Esophagus squamous epithelium (tissue), 5 donors: ENCODE data around the gene PCDHGA1. TPM values are rescaled to one million over a fixed set of nuclear protein-coding genes. Genes with fewer than 3 reads are reported as not detected.
"Not testable (repeated sequence)": the region's sequence is repeated elsewhere in the genome, so short reads cannot be mapped to it uniquely, and the experiment has no call there.

Experiments used
- DNase-seq: peaks from one replicate; lab custom pipeline; 2025; lab: John Stamatoyannopoulos, UW
- H3K27ac ChIP-seq, 4 donors: fragments of 200-600 bp; sonication (generic); one replicate each; pipeline ENCODE4 v1.5.1; 2016 to 2019; ENCODE audit warnings: mild to moderate bottlenecking in 1 of 4
- H3K27me3 ChIP-seq, 4 donors: fragments of 200-600 bp; sonication (generic); 1 replicate in 3 of 4; 2 replicates in 1 of 4; pipeline versions ENCODE4 v1.5.1 to v1.6.0; 2017 to 2021; ENCODE audit warnings: antibody characterized with exemption in 1 of 4
- H3K36me3 ChIP-seq, 3 donors: fragments of 200-600 bp; sonication (generic); one replicate each; pipeline ENCODE4 v1.5.1; 2016 to 2019
- H3K4me1 ChIP-seq, 3 donors: fragments of 200-600 bp; sonication (generic); one replicate each; pipeline ENCODE4 v1.5.1; 2017 to 2019
- H3K4me3 ChIP-seq, 4 donors: fragments of 200-600 bp; sonication (generic); 1 replicate in 3 of 4; 2 replicates in 1 of 4; pipeline ENCODE4 v1.5.1; 2016 to 2019; ENCODE audit warnings: mild to moderate bottlenecking in 2 of 4, moderate library complexity in 1 of 4
- H3K9me3 ChIP-seq, 3 donors: fragments of 200-600 bp; sonication (generic); one replicate each; pipeline ENCODE4 v1.5.1; 2016 to 2019
- CTCF ChIP-seq, 6 experiments: fragments of 450-650 bp in 4 of 6; fragments of 200-600 bp in 2 of 6; sonication (generic) in 2 of 6; IDR thresholded peaks; one replicate each; pipeline ENCODE4 v1.5.1; 2016 to 2019; ENCODE audit warnings: antibody characterized with exemption in 6 of 6, mild to moderate bottlenecking in 4 of 6, moderate library complexity in 4 of 6
- POLR2A ChIP-seq, 4 donors: fragments of 450-650 bp; IDR thresholded peaks; one replicate each; pipeline ENCODE4 v1.6.1; 2017; ENCODE audit warnings: antibody characterized with exemption in 4 of 4, mild to moderate bottlenecking in 4 of 4, moderate library complexity in 3 of 4
- WGBS, 2 donors: methylation state at CpG; one replicate each; pipeline ENCODE4 v1.1.5; 2018; 5-methylcytosine and 5-hydroxymethylcytosine counted together
- intact Hi-C: fragments of 100-400 bp; cut with DNase I; formaldehyde crosslinking; loops from one replicate; pipeline ENCODE4 v1.15.0; 2022
- total RNA-seq, 4 donors: library from RNA; depleted of rRNA; stranded (reverse); fragments of >200 nt; gene quantifications; one replicate each; pipeline ENCODE4 v1.1.0, GENCODE V29; 2016
- donor health status: DM: yes; HTN: yes; CAD: no.

The PCDHGA1 gene
- total RNA-seq, 4 donors from 2014 or later = 0.19 to 0.66 (median 0.34) TPM

- peak overlapping the region in 1 of 4 donors; percentile 49 for H3K4me3 ChIP-seq
- TF ChIP-seq POLR2A (IDR thresholded peaks at IDR 0.05) (no peak), CTCF (IDR thresholded peaks at IDR 0.05) (no peak)
- H3K36me3 ChIP-seq = no peaks in the 10 kb centered on the region
- no peak for DNase-seq
- H3K9me3 ChIP-seq = peaks cover 0 to 97% (median 85%) of the 10 kb centered on the region in 3 donors
- H3K27ac ChIP-seq = no peak overlapping the region
- H3K27me3 ChIP-seq = peaks cover 0 to 23% (median 0%) of the 10 kb centered on the region in 4 donors
- 72 to 73% methylated on average over 14 of the region's 14 CpGs for WGBS, 2 donors
- no peaks in the 10 kb centered on the region for H3K4me1 ChIP-seq
- intact Hi-C loops = no loop called here
These were observed 44.3 kb downstream of the PCDHGA1 start for GRCh38 chr5:141374627-141375026.

- peaks cover 0 to 93% (median 76%) of the 10 kb centered on the region in 3 donors for H3K9me3 ChIP-seq
- H3K4me1 ChIP-seq, H3K27ac ChIP-seq, intact Hi-C loops, H3K4me3 ChIP-seq, DNase-seq, H3K36me3 ChIP-seq: not testable (repeated sequence)
- WGBS, 2 donors = 48 to 50% methylated on average over 8 to 14 of the region's 48 CpGs
- H3K27me3 ChIP-seq = peaks cover 0 to 20% (median 0%) of the 10 kb centered on the region in 4 donors
These were observed 45.3 kb downstream of the PCDHGA1 start for GRCh38 chr5:141375444-141376155.

- Histone ChIP-seq H3K27me3 (peaks cover 0 to 16% (median 0%) of the 10 kb centered on the region in 4 donors), H3K4me1 (no peaks in the 10 kb centered on the region), H3K36me3 (peaks cover 0 to 4% (median 0%) of the 10 kb centered on the region in 3 donors), H3K27ac (no peak within 1 kb of the TSS), H3K4me3 (peak within 1 kb of the TSS; percentile 7 to 51 (median 28)), H3K9me3 (peaks cover 0 to 92% (median 79%) of the 10 kb centered on the region in 3 donors)
- 23 to 44% methylated on average over 22 to 24 of the region's 37 CpGs for WGBS, 2 donors
- intact Hi-C loops = no loop called here
- no peak for DNase-seq
- TF ChIP-seq POLR2A (IDR thresholded peaks at IDR 0.05) = no peak
- peak in 2 of 6 experiments; percentile 11 to 14 for TF ChIP-seq CTCF (IDR thresholded peaks at IDR 0.05)
These were observed 52.4 kb downstream of the PCDHGA1 start, which contains the start of gene PCDHGA7 for GRCh38 chr5:141382469-141383294. TSS of gene PCDHGA7 (plus strand) at chr5:141382742. CDS start at chr5:141382900, 158 bp downstream.

- peaks cover 0 to 18% (median 0%) of the 10 kb centered on the region in 4 donors for H3K27me3 ChIP-seq
- peaks cover 2 to 89% (median 77%) of the 10 kb centered on the region in 3 donors for H3K9me3 ChIP-seq
- TF ChIP-seq CTCF (IDR thresholded peaks at IDR 0.05) (no peak), POLR2A (IDR thresholded peaks at IDR 0.05) (no peak)
- H3K4me3 ChIP-seq = no peak overlapping the region
- 47 to 49% methylated on average over 17 to 18 of the region's 21 CpGs for WGBS, 2 donors
- H3K36me3 ChIP-seq = peaks cover 0 to 4% (median 0%) of the 10 kb centered on the region in 3 donors
- intact Hi-C loops = no loop called here
- H3K27ac ChIP-seq = no peak overlapping the region
- no peaks in the 10 kb centered on the region for H3K4me1 ChIP-seq
- DNase-seq = no peak
These were observed 53.0 kb downstream of the PCDHGA1 start for GRCh38 chr5:141383345-141383744.

- WGBS, 2 donors = 47 to 48% methylated on average over 5 to 14 of the region's 43 CpGs
These were observed 54.4 kb downstream of the PCDHGA1 start for GRCh38 chr5:141384471-141385267.

More at GRCh38 chr5:141384471-141385267, 54.4 kb downstream of the PCDHGA1 start:
- intact Hi-C loops = no loop called here
- H3K27me3 ChIP-seq = peaks cover 0 to 19% (median 0%) of the 10 kb centered on the region in 4 donors
- H3K27ac ChIP-seq = no peak overlapping the region
- H3K36me3 ChIP-seq = peaks cover 0 to 4% (median 0%) of the 10 kb centered on the region in 3 donors
- H3K9me3 ChIP-seq = peaks cover 8 to 92% (median 83%) of the 10 kb centered on the region in 3 donors
- H3K4me1 ChIP-seq = no peaks in the 10 kb centered on the region
- TF ChIP-seq POLR2A (IDR thresholded peaks at IDR 0.05) = no peak
- no peak for TF ChIP-seq CTCF (IDR thresholded peaks at IDR 0.05)
- DNase-seq = no peak
- no peak overlapping the region for H3K4me3 ChIP-seq
